SK-N-SH treated with all-trans-retinoic acid at 6 μM for 48 hours (cell line): Measurements from ENCODE around the gene LARP4B.

Experiments used
- ATAC-seq: fragments of 200-7000 bp; cut with Tn5 transposase; 3 replicates; pipeline ENCODE4 v1.9.1; 2020; ENCODE audit warnings: mild to moderate bottlenecking, moderate library complexity
- ARNTL ChIP-seq: fragments of 450-650 bp; formaldehyde crosslinking; IDR thresholded peaks from 2 replicates; pipeline ENCODE4 v1.5.0; 2020; ENCODE audit warnings: low read depth, mild to moderate bottlenecking, moderate library complexity, borderline replicate concordance
- BACH2 ChIP-seq: fragments of 250-450 bp; sonication (Bioruptor Pico); IDR thresholded peaks from 2 replicates; pipeline ENCODE4 v1.9.0; 2021; ENCODE audit warnings: mild to moderate bottlenecking, borderline replicate concordance
- CREB5 ChIP-seq: fragments of 250-450 bp; sonication (Bioruptor Pico); IDR thresholded peaks from 2 replicates; pipeline ENCODE4 v1.5.1; 2020; ENCODE audit warnings: low read depth, mild to moderate bottlenecking, moderate library complexity
- ESRRG ChIP-seq: fragments of 250-450 bp; sonication (Bioruptor Pico); IDR thresholded peaks from 2 replicates; pipeline ENCODE4 v1.6.1; 2021; ENCODE audit warnings: mild to moderate bottlenecking
- GLIS3 ChIP-seq: fragments of 250-450 bp; sonication (Bioruptor Pico); IDR thresholded peaks from 2 replicates; pipeline ENCODE4 v1.5.0; 2020; ENCODE audit warnings: mild to moderate bottlenecking, moderate library complexity
- ISL1 ChIP-seq: fragments of 250-450 bp; sonication (Bioruptor Pico); IDR thresholded peaks from 2 replicates; pipeline ENCODE4 v2.1.2; 2022; ENCODE audit warnings: mild to moderate bottlenecking, moderate library complexity
- OSR1 ChIP-seq: fragments of 250-450 bp; sonication (Bioruptor Pico); IDR thresholded peaks from 2 replicates; pipeline ENCODE4 v1.8.0; 2022; ENCODE audit warnings: moderate library complexity, mild to moderate bottlenecking, inconsistent platforms
- PATZ1 ChIP-seq: fragments of 250-450 bp; sonication (Bioruptor Pico); IDR thresholded peaks from 2 replicates; pipeline ENCODE4 v1.8.0; 2020; ENCODE audit warnings: mild to moderate bottlenecking, moderate library complexity, borderline replicate concordance
- POU6F1 ChIP-seq: fragments of 250-450 bp; sonication (Bioruptor Pico); IDR thresholded peaks from 2 replicates; pipeline ENCODE4 v1.8.0; 2021; ENCODE audit warnings: low read depth, mild to moderate bottlenecking, moderate library complexity, borderline replicate concordance
- PPARA ChIP-seq: fragments of 250-450 bp; sonication (Bioruptor Pico); IDR thresholded peaks from 2 replicates; pipeline ENCODE4 v1.5.0; 2020; ENCODE audit warnings: mild to moderate bottlenecking, borderline replicate concordance
- RARB ChIP-seq: fragments of 250-450 bp; sonication (Bioruptor Pico); IDR thresholded peaks from 2 replicates; pipeline ENCODE4 v1.8.0; 2021; ENCODE audit warnings: mild to moderate bottlenecking, moderate library complexity
- TCF4 ChIP-seq: fragments of 250-450 bp; sonication (Bioruptor Pico); IDR thresholded peaks from 2 replicates; pipeline ENCODE4 v1.8.0; 2021; ENCODE audit warnings: mild to moderate bottlenecking, moderate library complexity, borderline replicate concordance
- TOX ChIP-seq: fragments of 250-450 bp; sonication (Bioruptor Pico); IDR thresholded peaks from 2 replicates; pipeline ENCODE4 v1.8.0; 2021; ENCODE audit warnings: mild to moderate bottlenecking, moderate library complexity, borderline replicate concordance
- TSHZ2 ChIP-seq: fragments of 250-450 bp; sonication (Bioruptor Pico); IDR thresholded peaks from 2 replicates; pipeline ENCODE4 v1.5.0; 2020; ENCODE audit warnings: mild to moderate bottlenecking, moderate library complexity
- ZFP3 ChIP-seq: fragments of 250-450 bp; sonication (Bioruptor Pico); IDR thresholded peaks from 2 replicates; pipeline ENCODE4 v1.5.0; 2020; ENCODE audit warnings: mild to moderate bottlenecking, moderate library complexity
- ZFP30 ChIP-seq: fragments of 450-650 bp; formaldehyde crosslinking; IDR thresholded peaks from 2 replicates; pipeline ENCODE4 v1.5.0; 2022; ENCODE audit warnings: mild to moderate bottlenecking, moderate library complexity
- ZNF565 ChIP-seq: fragments of 450-650 bp; formaldehyde crosslinking; conservative IDR thresholded peaks from 2 replicates; pipeline ENCODE4 v1.5.0; 2020; ENCODE audit warnings: low read depth, mild to moderate bottlenecking, moderate library complexity
- ZNF8 ChIP-seq: fragments of 450-650 bp; formaldehyde crosslinking; IDR thresholded peaks from 2 replicates; pipeline ENCODE4 v1.5.0; 2020; ENCODE audit warnings: mild to moderate bottlenecking, moderate library complexity

The LARP4B gene

GRCh38 chr10:870564-871166 is 60.8 kb downstream of the LARP4B start (continued):
- no peak for TF ChIP-seq TSHZ2
- TF ChIP-seq ARNTL (CRISPR knock-in tag), result no peak
- no peak for TF ChIP-seq GLIS3 (CRISPR knock-in tag)
- TF ChIP-seq, all 23 proteins: peak for 0

- no peak for ATAC-seq
- TF ChIP-seq CREB5 (CRISPR knock-in tag) (no peak), TSHZ2 (no peak), GLIS3 (CRISPR knock-in tag) (no peak), TCF4 (CRISPR knock-in tag) (no peak), ZNF8 (no peak), BACH2 (no peak), ZFP3 (CRISPR knock-in tag) (no peak), TOX (CRISPR knock-in tag) (no peak), ESRRG (CRISPR knock-in tag) (no peak), PATZ1 (CRISPR knock-in tag) (no peak), ZNF565 (CRISPR knock-in tag) (no peak), ZFP30 (no peak)
These were observed 62.3 kb downstream of the LARP4B start for GRCh38 chr10:869171-869570.

GRCh38 chr10:867807-868206 is 63.7 kb downstream of the LARP4B start:
- TF ChIP-seq GLIS3 (CRISPR knock-in tag), result no peak
- no peak for TF ChIP-seq ISL1 (CRISPR knock-in tag)
- TF ChIP-seq BACH2, result no peak
- TF ChIP-seq PPARA (CRISPR knock-in tag), result no peak
- no peak for TF ChIP-seq RARB (CRISPR knock-in tag)
- no peak for TF ChIP-seq OSR1
- no peak for TF ChIP-seq POU6F1 (CRISPR knock-in tag)
- no peak for TF ChIP-seq CREB5 (CRISPR knock-in tag)
- TF ChIP-seq ZNF565 (CRISPR knock-in tag), result no peak
- TF ChIP-seq ARNTL (CRISPR knock-in tag), result no peak
- no peak for TF ChIP-seq PATZ1 (CRISPR knock-in tag)
- TF ChIP-seq, all 23 proteins: peak for 0
- ATAC-seq, result no peak; the same call in 2 of the 3 replicates
